Gastrocnemius medialis (tissue), 4 donors: ENCODE results near the gene SHROOM3. TPM values are rescaled to one million over a fixed set of nuclear protein-coding genes. Genes with fewer than 3 reads are reported as not detected.

Experiments
- ATAC-seq, 2 donors: fragments of 150-250 bp; one replicate each; pipeline ENCODE4 v1.9.1; 2016
- DNase-seq, 2 donors: peaks; one replicate each; pipeline ENCODE4 v3.0.0-alpha.2; 2019
- H3K27ac ChIP-seq, 4 donors: fragments of 200-600 bp; sonication (generic); 1 replicate in 1 of 4; 2 replicates in 3 of 4; pipeline ENCODE4 v1.5.1; 2016 to 2018; ENCODE audit warnings: mild to moderate bottlenecking in 2 of 4, moderate library complexity in 1 of 4
- H3K27me3 ChIP-seq, 3 donors: fragments of 200-600 bp; sonication (generic) in 2 of 3; 1 replicate in 1 of 3; 2 replicates in 2 of 3; pipeline versions ENCODE4 v1.5.1 to v1.6.0; 2016 to 2019; ENCODE audit warnings: mild to moderate bottlenecking in 1 of 3, moderate library complexity in 1 of 3
- H3K36me3 ChIP-seq, 2 donors: fragments of 200-600 bp; sonication (generic) in 1 of 2; one replicate each; pipeline ENCODE4 v1.5.1; 2017 to 2018
- H3K4me1 ChIP-seq, 2 donors: fragments of 200-600 bp; sonication (generic) in 1 of 2; one replicate each; pipeline ENCODE4 v1.5.1; 2016 to 2017; ENCODE audit warnings: mild to moderate bottlenecking in 2 of 2
- H3K4me3 ChIP-seq, 4 donors: fragments of 200-600 bp; sonication (generic) in 3 of 4; 1 replicate in 1 of 4; 2 replicates in 3 of 4; pipeline ENCODE4 v1.5.1; 2016 to 2019; ENCODE audit warnings: mild to moderate bottlenecking in 2 of 4
- H3K9me3 ChIP-seq, 3 donors: fragments of 200-600 bp; sonication (generic) in 2 of 3; 1 replicate in 1 of 3; 2 replicates in 2 of 3; pipeline ENCODE4 v1.5.1; 2016 to 2019
- POLR2A ChIP-seq, 2 donors: fragments of 450-650 bp; IDR thresholded peaks; one replicate each; pipeline ENCODE4 v1.6.1; 2017; ENCODE audit warnings: antibody characterized with exemption in 2 of 2, mild to moderate bottlenecking in 2 of 2, moderate library complexity in 2 of 2
- in situ Hi-C, 4 donors: fragments of 200-750 bp; cut with MboI; loops; one replicate each; pipeline versions ENCODE4 v1.15.0 to v1.8.0; 2017; ENCODE audit warnings: low sequenced_read_pairs in 4 of 4
- intact Hi-C: fragments of 100-400 bp; cut with DNase I; formaldehyde crosslinking; loops from one replicate; pipeline ENCODE4 v1.15.1; 2023; ENCODE audit warnings: low total_unique reads
- total RNA-seq, 4 donors: library from RNA; depleted of rRNA; stranded (reverse); fragments of >200 nt; gene quantifications; one replicate each; pipeline versions ENCODE4 v1.1.0 to v1.2.3, GENCODE V29; 2016
- TF ChIP-seq, protein P1 (sequence below), 5 experiments: fragments of 450-650 bp in 3 of 5; fragments of 200-600 bp in 2 of 5; sonication (generic) in 2 of 5; IDR thresholded peaks in 4 of 5; conservative IDR thresholded peaks in 1 of 5; 1 replicate in 4 of 5; 2 replicates in 1 of 5; pipeline ENCODE4 v1.5.1; 2016 to 2019; ENCODE audit warnings: antibody characterized with exemption in 5 of 5, mild to moderate bottlenecking in 3 of 5, moderate library complexity in 3 of 5

Gene SHROOM3
- total RNA-seq, 4 donors from 2014 or later, result 0.20 to 1.7 (median 0.98) TPM

GRCh38 chr4:76758996-76759395 is 324.0 kb downstream of the SHROOM3 start:
- H3K4me3 ChIP-seq, result no peak overlapping the region
- intact Hi-C loops, result loop anchor here (1.0 kb wide), 1 partner anchor 248 kb away; no protein-coding TSS in a partner anchor
- no peaks in the 10 kb centered on the region for H3K27me3 ChIP-seq
- ATAC-seq (no peak), DNase-seq (no peak)
- H3K36me3 ChIP-seq, result no peaks in the 10 kb centered on the region
- H3K4me1 ChIP-seq, result no peaks in the 10 kb centered on the region
- H3K9me3 ChIP-seq, result no peaks in the 10 kb centered on the region
- H3K27ac ChIP-seq, result no peak overlapping the region
- TF ChIP-seq, protein P1, sequence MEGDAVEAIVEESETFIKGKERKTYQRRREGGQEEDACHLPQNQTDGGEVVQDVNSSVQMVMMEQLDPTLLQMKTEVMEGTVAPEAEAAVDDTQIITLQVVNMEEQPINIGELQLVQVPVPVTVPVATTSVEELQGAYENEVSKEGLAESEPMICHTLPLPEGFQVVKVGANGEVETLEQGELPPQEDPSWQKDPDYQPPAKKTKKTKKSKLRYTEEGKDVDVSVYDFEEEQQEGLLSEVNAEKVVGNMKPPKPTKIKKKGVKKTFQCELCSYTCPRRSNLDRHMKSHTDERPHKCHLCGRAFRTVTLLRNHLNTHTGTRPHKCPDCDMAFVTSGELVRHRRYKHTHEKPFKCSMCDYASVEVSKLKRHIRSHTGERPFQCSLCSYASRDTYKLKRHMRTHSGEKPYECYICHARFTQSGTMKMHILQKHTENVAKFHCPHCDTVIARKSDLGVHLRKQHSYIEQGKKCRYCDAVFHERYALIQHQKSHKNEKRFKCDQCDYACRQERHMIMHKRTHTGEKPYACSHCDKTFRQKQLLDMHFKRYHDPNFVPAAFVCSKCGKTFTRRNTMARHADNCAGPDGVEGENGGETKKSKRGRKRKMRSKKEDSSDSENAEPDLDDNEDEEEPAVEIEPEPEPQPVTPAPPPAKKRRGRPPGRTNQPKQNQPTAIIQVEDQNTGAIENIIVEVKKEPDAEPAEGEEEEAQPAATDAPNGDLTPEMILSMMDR (IDR thresholded peaks at IDR 0.05 in 4 of 5, conservative IDR thresholded peaks at IDR 0.05 in 1 of 5), result no peak
- no peak for TF ChIP-seq POLR2A (IDR thresholded peaks at IDR 0.05)
- in situ Hi-C loops, result loop anchor here (10.0 kb wide), 2 partner anchors 244 to 254 kb away; no protein-coding TSS in a partner anchor

DNA sequence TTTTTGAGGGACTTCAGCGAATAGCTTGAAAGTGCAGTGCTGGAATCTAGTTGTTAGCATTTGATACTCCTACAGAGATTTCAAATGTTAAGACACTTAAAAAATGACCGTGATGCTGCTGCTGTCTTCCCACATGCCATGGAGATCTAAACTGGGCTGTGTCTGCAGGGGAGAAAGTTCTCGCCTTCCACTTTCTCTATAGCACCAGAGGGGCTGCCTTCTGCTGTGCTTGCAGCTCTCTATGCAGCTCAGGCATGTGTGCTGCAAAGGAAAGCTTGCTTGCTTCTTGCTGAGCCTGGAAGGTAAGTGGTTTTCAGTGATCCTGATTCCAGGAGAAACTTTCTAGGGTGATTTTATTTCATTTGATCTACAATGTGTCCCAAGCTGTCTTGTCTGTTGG is 325.2 kb downstream of the SHROOM3 start:
- no peak overlapping the region for H3K27ac ChIP-seq
- TF ChIP-seq POLR2A (IDR thresholded peaks at IDR 0.05), result no peak
- TF ChIP-seq, protein P1 (IDR thresholded peaks at IDR 0.05 in 4 of 5, conservative IDR thresholded peaks at IDR 0.05 in 1 of 5), result no peak
- H3K36me3 ChIP-seq, result no peaks in the 10 kb centered on the region
- H3K4me1 ChIP-seq, result no peaks in the 10 kb centered on the region
- in situ Hi-C loops (no loop called here), intact Hi-C loops (no loop called here)
- ATAC-seq, result no peak
- H3K27me3 ChIP-seq, result no peaks in the 10 kb centered on the region
- no peak for DNase-seq
- no peak overlapping the region for H3K4me3 ChIP-seq
- no peaks in the 10 kb centered on the region for H3K9me3 ChIP-seq

DNA sequence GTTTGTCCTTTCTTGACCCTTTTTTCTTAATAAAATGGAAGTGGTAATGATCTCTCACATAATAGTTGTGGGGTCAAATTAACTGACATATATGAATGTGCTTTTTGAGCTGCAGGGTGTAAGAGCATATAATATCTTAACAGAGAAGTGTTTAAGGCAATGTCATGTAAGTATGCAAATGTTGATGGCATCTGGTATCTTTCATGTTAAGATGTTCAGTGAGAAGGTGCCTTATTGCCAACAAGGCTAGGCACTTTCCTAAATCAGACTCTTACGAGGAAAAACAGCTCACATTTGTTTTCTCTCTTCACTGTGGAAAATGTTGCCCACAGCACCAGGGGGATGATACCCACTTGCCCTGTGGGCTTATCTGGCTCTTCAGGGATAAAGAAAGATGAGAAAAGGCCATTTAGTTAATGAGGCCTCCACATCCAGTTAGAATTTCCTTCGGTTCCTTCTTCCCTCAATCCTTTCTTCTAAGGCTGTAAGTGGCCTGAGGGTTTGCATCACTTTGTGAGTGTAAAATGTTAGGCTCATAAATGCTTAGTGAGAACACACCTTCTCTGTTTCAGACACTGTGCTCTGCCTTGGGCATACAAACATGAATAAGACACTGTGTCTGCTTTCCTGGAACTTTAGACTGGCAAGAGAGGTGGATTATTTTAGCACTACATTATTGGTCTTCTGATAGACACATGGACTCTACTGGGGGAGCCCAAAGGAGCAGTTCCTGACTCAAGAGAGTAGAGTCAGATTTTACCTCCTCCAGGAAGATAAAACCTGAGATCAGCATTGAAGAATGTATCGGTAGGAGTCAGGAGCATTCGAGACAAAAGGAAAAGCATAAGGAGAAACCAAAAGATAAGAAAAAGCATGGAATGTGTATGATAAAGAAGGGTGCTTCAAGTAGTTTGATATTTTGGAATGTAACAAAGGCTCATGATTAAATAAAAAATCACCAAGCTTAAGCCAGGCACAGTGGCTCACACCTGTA is 327.4 kb downstream of the SHROOM3 start:
- H3K4me1 ChIP-seq, result no peaks in the 10 kb centered on the region
- in situ Hi-C loops, result no loop called here

GRCh38 chr4:76764251-76764650 is 329.2 kb downstream of the SHROOM3 start:
- Histone ChIP-seq H3K27me3 (no peaks in the 10 kb centered on the region), H3K4me3 (no peak overlapping the region), H3K9me3 (no peaks in the 10 kb centered on the region), H3K4me1 (no peaks in the 10 kb centered on the region), H3K27ac (no peak overlapping the region), H3K36me3 (no peaks in the 10 kb centered on the region)
- TF ChIP-seq, protein P1 (IDR thresholded peaks at IDR 0.05 in 4 of 5, conservative IDR thresholded peaks at IDR 0.05 in 1 of 5), result no peak
- TF ChIP-seq POLR2A (IDR thresholded peaks at IDR 0.05), result no peak
- no peak for DNase-seq
- intact Hi-C loops, result no loop called here
- ATAC-seq, result peak in 1 of 2 donors; percentile 33
- in situ Hi-C loops, result no loop called here

More for the DNA sequence above, 327.4 kb downstream of the SHROOM3 start:
- no peak overlapping the region for H3K4me3 ChIP-seq
- intact Hi-C loops, result no loop called here
- H3K27me3 ChIP-seq, result no peaks in the 10 kb centered on the region
- ATAC-seq (no peak), DNase-seq (no peak)
- no peaks in the 10 kb centered on the region for H3K36me3 ChIP-seq
- no peak overlapping the region for H3K27ac ChIP-seq
- H3K9me3 ChIP-seq, result no peaks in the 10 kb centered on the region
- TF ChIP-seq, protein P1 (IDR thresholded peaks at IDR 0.05 in 4 of 5, conservative IDR thresholded peaks at IDR 0.05 in 1 of 5), result no peak
- TF ChIP-seq POLR2A (IDR thresholded peaks at IDR 0.05), result no peak
